Measurements from ENCODE around the gene AFF1. TPM values are rescaled to one million over a fixed set of nuclear protein-coding genes. Genes with fewer than 3 reads are reported as not detected.
A peak's percentile ranks its signal among the peaks of the same experiment; 100 is the strongest.

The AFF1 gene
- total and polyA plus RNA-seq, 2 experiments from 2014 or later = 31.9 to 38.7 TPM

- Histone ChIP-seq H3K27me3 (no peaks in the 10 kb centered on the region), H4K20me1 (ENCODE audit: insufficient read depth, poor library complexity, severe bottlenecking) (peaks cover 23% of the 10 kb centered on the region), H3K27ac (peak overlapping the region; percentile 8), H2AFZ (no peak overlapping the region), H3K4me3 (no peak overlapping the region), H3K79me2 (peaks cover 79% of the 10 kb centered on the region), H3K4me1 (ENCODE audit: insufficient read depth) (peaks cover 37% of the 10 kb centered on the region), H3K36me3 (replicated peaks; ENCODE audit: insufficient read depth, low read depth) (no peaks in the 10 kb centered on the region), H3K9me3 (ENCODE audit: low read depth) (no peaks in the 10 kb centered on the region), H3K4me2 (no peak overlapping the region), H3K9me2 (replicated peaks; ENCODE audit: insufficient read depth) (no peaks in the 10 kb centered on the region)
- DNase-seq (ENCODE audit: low spot score) = no peak
- 57% methylated on average over 6 of the region's 6 CpGs for WGBS (ENCODE audit: low lambda C conversion rate, missing lambda C conversion rate)
- no peak for TF ChIP-seq CTCF (IDR thresholded peaks at IDR 0.05; ENCODE audit: poor library complexity)
- TF ChIP-seq EZH2phosphoT487 (IDR thresholded peaks at IDR 0.05; ENCODE audit: low read depth, severe bottlenecking, unreplicated experiment) = no peak
- no peak for TF ChIP-seq EZH2 (IDR thresholded peaks at IDR 0.05; ENCODE audit: borderline replicate concordance)
Measured at GRCh38 chr4:87057835-87058355, 123.1 kb downstream of the AFF1 start.

GRCh38 chr4:87058356-87059073 lies 123.7 kb downstream of the AFF1 start:
- no peak for TF ChIP-seq EZH2phosphoT487 (IDR thresholded peaks at IDR 0.05; ENCODE audit: low read depth, severe bottlenecking, unreplicated experiment)
- TF ChIP-seq CTCF (IDR thresholded peaks at IDR 0.05; ENCODE audit: poor library complexity) = peak; percentile 23
- Histone ChIP-seq H3K9me2 (replicated peaks; ENCODE audit: insufficient read depth) (no peaks in the 10 kb centered on the region), H3K79me2 (peaks cover 78% of the 10 kb centered on the region), H3K27ac (peak overlapping the region; percentile 12), H3K27me3 (no peaks in the 10 kb centered on the region), H3K4me2 (no peak overlapping the region), H4K20me1 (ENCODE audit: insufficient read depth, poor library complexity, severe bottlenecking) (peaks cover 21% of the 10 kb centered on the region), H3K4me3 (no peak overlapping the region), H3K9me3 (ENCODE audit: low read depth) (no peaks in the 10 kb centered on the region), H3K4me1 (ENCODE audit: insufficient read depth) (peaks cover 37% of the 10 kb centered on the region), H2AFZ (no peak overlapping the region), H3K36me3 (replicated peaks; ENCODE audit: insufficient read depth, low read depth) (no peaks in the 10 kb centered on the region)
- WGBS (ENCODE audit: low lambda C conversion rate, missing lambda C conversion rate) = 58% methylated on average over 7 of the region's 7 CpGs
- DNase-seq (ENCODE audit: low spot score) = peak; percentile 39

- Histone ChIP-seq H3K27ac (no peak overlapping the region), H3K27me3 (no peaks in the 10 kb centered on the region), H3K9me2 (replicated peaks; ENCODE audit: insufficient read depth) (no peaks in the 10 kb centered on the region), H3K4me3 (no peak overlapping the region), H3K9me3 (ENCODE audit: low read depth) (no peaks in the 10 kb centered on the region), H3K36me3 (replicated peaks; ENCODE audit: insufficient read depth, low read depth) (no peaks in the 10 kb centered on the region), H2AFZ (no peak overlapping the region), H3K4me1 (ENCODE audit: insufficient read depth) (peaks cover 22% of the 10 kb centered on the region), H4K20me1 (ENCODE audit: insufficient read depth, poor library complexity, severe bottlenecking) (peaks cover 21% of the 10 kb centered on the region), H3K4me2 (no peak overlapping the region), H3K79me2 (peaks cover 81% of the 10 kb centered on the region)
- WGBS (ENCODE audit: low lambda C conversion rate, missing lambda C conversion rate) = 74% methylated on average over 5 of the region's 5 CpGs
- no peak for DNase-seq (ENCODE audit: low spot score)
- TF ChIP-seq EZH2 (IDR thresholded peaks at IDR 0.05; ENCODE audit: borderline replicate concordance) (no peak), CTCF (IDR thresholded peaks at IDR 0.05; ENCODE audit: poor library complexity) (no peak), EZH2phosphoT487 (IDR thresholded peaks at IDR 0.05; ENCODE audit: low read depth, severe bottlenecking, unreplicated experiment) (no peak)
Measured at GRCh38 chr4:87060957-87061356, 126.1 kb downstream of the AFF1 start.
